GM23248 (cell line): ENCODE results near the gene SMG1.

ENCODE experiments used
- EZH2 ChIP-seq: fragments of 200-600 bp; sonication (generic); IDR thresholded peaks from 2 replicates; pipeline ENCODE4 v1.6.1; 2018; ENCODE audit warnings: antibody characterized with exemption, mild to moderate bottlenecking; ENCODE audit not compliant: insufficient read depth, poor library complexity, severe bottlenecking
- EZH2phosphoT487 ChIP-seq: fragments of 200-600 bp; sonication (generic); IDR thresholded peaks from 2 replicates; pipeline ENCODE4 v1.6.1; 2018; ENCODE audit warnings: antibody characterized with exemption, moderate library complexity, mild to moderate bottlenecking, low read depth; ENCODE audit not compliant: insufficient read depth

DNA sequence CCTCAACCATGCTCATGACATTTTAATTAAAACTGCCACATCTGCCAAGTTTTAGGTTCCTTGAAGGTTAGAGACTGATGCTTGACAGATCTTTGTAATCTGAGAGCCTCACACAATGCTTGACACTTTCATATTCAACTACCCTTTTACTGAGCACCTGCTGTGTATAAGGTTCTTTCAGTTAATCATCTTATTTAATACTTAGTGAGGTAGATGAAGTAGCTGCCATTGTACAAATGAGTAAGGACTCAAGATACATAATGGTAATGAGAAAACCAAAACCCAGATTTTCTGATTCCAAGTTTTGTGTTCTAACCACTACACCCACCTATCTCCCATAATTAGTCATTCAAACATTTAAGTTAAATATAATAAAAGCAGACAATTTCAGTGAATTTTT lies 89.5 kb downstream of the SMG1 start:
- TF ChIP-seq EZH2 = no peak
- no peak for TF ChIP-seq EZH2phosphoT487
